Neuron (in vitro differentiated cells): ENCODE results near the gene MTHFSD.

Experiments used
- H2AFZ ChIP-seq: one replicate; pipeline ENCODE4 v1.6.1; 2013; ENCODE audit warnings: low read depth, mild to moderate bottlenecking, inconsistent platforms, low read length, moderate library complexity
- H3K27me3 ChIP-seq: one replicate; pipeline ENCODE4 v1.6.1; 2013; ENCODE audit warnings: low read length; ENCODE audit not compliant: insufficient read depth
- H3K36me3 ChIP-seq: one replicate; pipeline ENCODE4 v1.6.1; 2013; ENCODE audit warnings: low read length; ENCODE audit not compliant: insufficient read depth
- H3K4me1 ChIP-seq: one replicate; pipeline ENCODE4 v1.6.1; 2013; ENCODE audit warnings: low read length; ENCODE audit not compliant: insufficient read depth
- H3K4me3 ChIP-seq: 2 replicates; pipeline ENCODE4 v1.5.1; 2013; ENCODE audit warnings: mild to moderate bottlenecking, low read length, moderate library complexity
- H3K9me3 ChIP-seq: one replicate; pipeline ENCODE4 v1.6.1; 2013; ENCODE audit warnings: low read length

MTHFSD gene

GRCh38 chr16:86496262-86496928, 58.6 kb downstream of the MTHFSD start:
- Histone ChIP-seq H3K4me3 (no peak overlapping the region), H3K9me3 (no peaks in the 10 kb centered on the region), H3K27me3 (peaks cover 97% of the 10 kb centered on the region), H2AFZ (no peak overlapping the region), H3K36me3 (no peaks in the 10 kb centered on the region), H3K4me1 (no peaks in the 10 kb centered on the region)

DNA sequence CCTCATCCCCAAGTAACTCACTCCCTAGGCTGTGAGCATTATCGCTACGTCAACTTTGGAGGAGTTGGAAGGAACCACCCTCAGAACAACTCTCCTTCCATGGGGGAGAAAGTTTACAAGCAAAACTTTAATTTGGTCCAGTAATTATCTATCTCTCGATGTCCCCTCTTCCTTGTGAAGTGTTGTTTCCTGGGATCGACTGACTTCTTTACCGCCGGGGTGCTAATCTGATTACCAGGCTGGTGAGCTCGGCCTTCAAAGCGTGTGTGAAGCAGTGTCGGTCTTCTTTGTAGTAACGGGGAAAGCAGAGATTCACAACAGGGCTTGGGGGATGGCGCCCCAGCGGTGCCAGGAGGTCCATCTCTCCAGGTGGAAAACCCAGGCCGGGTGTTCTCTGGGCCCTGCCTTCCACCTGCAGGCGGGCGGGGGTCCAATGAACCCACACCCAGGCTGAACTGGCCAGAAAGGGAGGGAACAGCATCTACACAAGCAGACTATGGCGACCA, 59.2 kb downstream of the MTHFSD start:
- Histone ChIP-seq H3K36me3 (no peaks in the 10 kb centered on the region), H2AFZ (no peak overlapping the region), H3K4me3 (no peak overlapping the region), H3K27me3 (peaks cover 97% of the 10 kb centered on the region), H3K4me1 (no peaks in the 10 kb centered on the region), H3K9me3 (no peaks in the 10 kb centered on the region)

DNA sequence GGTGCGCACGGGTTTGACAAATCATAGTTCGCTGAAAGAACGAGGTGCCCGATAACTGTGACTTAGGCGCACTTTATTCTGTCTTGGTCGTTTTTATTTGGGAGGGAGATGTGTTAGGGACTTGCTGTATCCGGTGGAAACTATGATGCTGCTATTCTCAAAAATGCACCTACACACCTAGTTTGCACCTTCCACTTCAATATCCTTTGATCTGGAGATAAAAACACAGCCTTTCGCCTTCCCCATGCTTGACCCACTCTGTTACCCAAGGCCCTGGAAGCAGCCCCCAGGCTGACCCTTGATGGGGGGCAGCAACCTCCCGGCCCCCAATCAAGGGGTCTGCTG, 59.7 kb downstream of the MTHFSD start:
- H3K36me3 ChIP-seq, result no peaks in the 10 kb centered on the region
- H3K4me1 ChIP-seq, result no peaks in the 10 kb centered on the region
- H3K4me3 ChIP-seq, result no peak overlapping the region
- H2AFZ ChIP-seq, result no peak overlapping the region
- H3K27me3 ChIP-seq, result peaks cover 97% of the 10 kb centered on the region
- no peaks in the 10 kb centered on the region for H3K9me3 ChIP-seq

DNA sequence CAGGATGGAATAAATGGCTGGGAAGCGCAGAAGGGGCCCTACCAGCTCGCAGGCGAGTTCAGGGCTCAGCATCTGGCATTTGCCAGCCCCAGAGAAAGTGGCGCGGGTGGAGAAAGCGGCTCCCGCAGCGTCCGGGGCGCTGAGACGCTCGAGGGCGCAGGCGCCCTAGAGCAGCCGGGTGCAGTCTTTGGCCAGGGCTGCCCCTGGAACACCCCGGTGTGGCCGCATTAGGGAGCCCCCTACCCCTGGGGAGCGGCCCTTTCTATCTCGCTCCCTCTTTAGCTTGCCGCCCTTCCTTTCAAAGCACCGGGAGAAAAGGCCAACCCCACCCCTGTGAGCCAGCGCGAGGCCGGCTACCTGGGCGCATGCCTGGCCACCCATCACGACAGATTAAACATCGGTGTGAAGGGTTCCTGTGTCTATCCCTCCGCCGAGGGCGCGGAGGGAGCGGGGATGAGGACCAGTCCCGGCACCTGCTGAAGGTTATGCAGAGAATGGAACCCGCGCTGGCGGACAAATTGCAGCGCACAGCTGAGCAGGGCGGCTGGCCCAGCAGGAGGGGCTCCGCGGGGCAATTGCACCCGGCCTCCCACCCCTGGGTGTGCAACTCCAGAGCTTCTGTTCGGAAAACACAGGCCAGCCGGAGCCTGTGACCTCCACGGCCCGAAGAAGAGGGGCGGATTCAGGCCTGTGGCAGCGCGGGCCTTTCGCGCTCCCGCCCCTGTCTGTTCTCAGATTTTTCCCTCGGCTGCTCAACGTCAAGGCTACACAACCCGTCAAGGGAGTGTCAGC, 60.3 kb downstream of the MTHFSD start:
- H3K9me3 ChIP-seq, result no peaks in the 10 kb centered on the region
- H3K27me3 ChIP-seq, result peaks cover 97% of the 10 kb centered on the region
- H2AFZ ChIP-seq, result no peak overlapping the region
- no peaks in the 10 kb centered on the region for H3K36me3 ChIP-seq
- H3K4me3 ChIP-seq, result no peak overlapping the region
- no peaks in the 10 kb centered on the region for H3K4me1 ChIP-seq

DNA sequence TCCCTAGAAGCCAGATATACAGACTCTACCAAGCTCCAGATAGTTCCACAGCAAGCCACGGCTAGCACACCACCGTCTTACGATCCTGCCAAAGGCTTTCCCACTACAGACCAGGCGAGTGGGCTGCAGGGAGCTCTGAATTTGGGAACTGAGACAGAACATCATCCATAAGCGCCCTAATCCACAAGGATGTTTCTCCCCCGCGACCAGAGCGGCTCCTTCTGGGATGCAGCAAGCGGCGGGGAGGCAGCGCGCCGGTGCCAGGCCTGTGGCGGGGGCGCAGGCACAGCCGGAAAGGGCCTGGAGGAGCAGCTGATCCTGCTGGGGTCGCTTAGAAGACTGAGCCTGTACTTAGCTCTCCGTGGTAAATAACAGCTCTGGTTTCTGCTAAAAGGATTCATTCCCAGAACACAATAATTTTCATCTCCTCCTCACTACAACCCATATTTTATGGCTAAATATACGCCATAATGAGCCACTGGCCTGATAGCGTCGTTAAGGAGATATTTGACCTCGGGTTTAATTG, 60.9 kb downstream of the MTHFSD start:
- no peaks in the 10 kb centered on the region for H3K36me3 ChIP-seq
- H3K4me1 ChIP-seq, result no peaks in the 10 kb centered on the region
- no peak overlapping the region for H2AFZ ChIP-seq
- H3K27me3 ChIP-seq, result peaks cover 97% of the 10 kb centered on the region
- H3K4me3 ChIP-seq, result no peak overlapping the region
- H3K9me3 ChIP-seq, result no peaks in the 10 kb centered on the region

GRCh38 chr16:86492961-86493629, 61.9 kb downstream of the MTHFSD start:
- Histone ChIP-seq H3K9me3 (no peaks in the 10 kb centered on the region), H3K36me3 (no peaks in the 10 kb centered on the region), H3K27me3 (peaks cover 97% of the 10 kb centered on the region), H3K4me1 (no peaks in the 10 kb centered on the region), H2AFZ (no peak overlapping the region), H3K4me3 (no peak overlapping the region)

GRCh38 chr16:86492267-86492960, 62.6 kb downstream of the MTHFSD start:
- Histone ChIP-seq H3K9me3 (no peaks in the 10 kb centered on the region), H2AFZ (no peak overlapping the region), H3K4me3 (no peak overlapping the region), H3K36me3 (no peaks in the 10 kb centered on the region), H3K4me1 (no peaks in the 10 kb centered on the region), H3K27me3 (peaks cover 95% of the 10 kb centered on the region)

- Histone ChIP-seq H3K9me3 (no peaks in the 10 kb centered on the region), H2AFZ (no peak overlapping the region), H3K36me3 (no peaks in the 10 kb centered on the region), H3K4me1 (no peaks in the 10 kb centered on the region), H3K4me3 (no peak overlapping the region), H3K27me3 (peaks cover 90% of the 10 kb centered on the region)
These were observed 63.4 kb downstream of the MTHFSD start for GRCh38 chr16:86491640-86492023.

- no peaks in the 10 kb centered on the region for H3K36me3 ChIP-seq
- peaks cover 84% of the 10 kb centered on the region for H3K27me3 ChIP-seq
- no peak overlapping the region for H3K4me3 ChIP-seq
- no peaks in the 10 kb centered on the region for H3K4me1 ChIP-seq
- H3K9me3 ChIP-seq, result no peaks in the 10 kb centered on the region
- no peak overlapping the region for H2AFZ ChIP-seq
These were observed 64.0 kb downstream of the MTHFSD start for GRCh38 chr16:86490859-86491639.

DNA sequence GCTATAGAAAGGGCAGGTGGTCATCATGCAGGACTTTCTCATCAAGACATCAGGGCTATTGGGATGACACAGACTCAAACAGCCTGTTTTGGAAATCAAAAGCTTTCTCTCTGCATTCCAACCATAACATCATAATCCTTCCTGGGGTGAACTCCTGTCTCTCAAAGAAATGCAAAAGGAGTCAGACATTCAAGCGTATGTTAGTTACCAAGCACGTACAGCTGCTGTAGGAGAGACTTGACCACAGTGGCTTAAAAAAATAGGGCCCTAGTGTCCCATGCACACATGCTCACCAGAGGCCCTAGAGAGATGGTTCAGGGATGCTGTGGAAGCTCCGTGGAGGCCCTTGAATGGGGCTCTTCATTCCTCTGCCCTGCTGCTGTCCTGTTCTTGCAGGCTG, 69.3 kb downstream of the MTHFSD start:
- Histone ChIP-seq H2AFZ (no peak overlapping the region), H3K36me3 (no peaks in the 10 kb centered on the region), H3K4me1 (no peaks in the 10 kb centered on the region), H3K9me3 (peaks cover 4% of the 10 kb centered on the region), H3K27me3 (peaks cover 59% of the 10 kb centered on the region), H3K4me3 (no peak overlapping the region)

DNA sequence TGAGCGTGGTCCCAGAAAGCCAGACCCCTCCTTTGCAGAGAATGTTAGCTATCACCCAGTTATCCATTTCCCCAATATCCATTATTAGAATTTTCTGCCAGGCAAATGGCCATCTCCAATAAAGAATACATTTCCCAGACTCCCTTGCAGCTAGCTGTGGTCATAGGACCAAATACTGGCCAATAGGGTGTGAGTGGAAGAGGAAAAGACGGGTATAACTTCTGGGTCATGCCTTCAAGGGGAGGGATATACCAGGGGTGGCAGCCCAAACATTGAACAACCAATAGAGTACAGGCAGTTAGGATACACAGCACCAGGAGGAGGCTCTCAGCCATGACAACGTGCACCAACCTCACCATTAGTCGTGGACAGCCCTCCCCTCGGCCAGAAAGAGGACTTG, 70.8 kb downstream of the MTHFSD start:
- H3K4me1 ChIP-seq, result no peaks in the 10 kb centered on the region
- H3K27me3 ChIP-seq, result peaks cover 57% of the 10 kb centered on the region
- no peak overlapping the region for H2AFZ ChIP-seq
- H3K36me3 ChIP-seq, result no peaks in the 10 kb centered on the region
- H3K9me3 ChIP-seq, result peaks cover 4% of the 10 kb centered on the region
- no peak overlapping the region for H3K4me3 ChIP-seq

GRCh38 chr16:86481607-86482006, 73.4 kb downstream of the MTHFSD start:
- Histone ChIP-seq H3K4me1 (no peaks in the 10 kb centered on the region), H3K36me3 (no peaks in the 10 kb centered on the region), H3K9me3 (peaks cover 4% of the 10 kb centered on the region), H2AFZ (no peak overlapping the region), H3K4me3 (no peak overlapping the region), H3K27me3 (peaks cover 60% of the 10 kb centered on the region)
